ENCODE data around the gene TSACC.

Gene TSACC

GRCh38 chr1:156394835-156395461, 56.6 kb downstream of the TSACC start:
- DNase-seq (ENCODE audit: low spot score) = no peak

All from pons (tissue), 1 donor.